ENCODE results near the gene NAB1.

NAB1 gene

GRCh38 chr2:190670182-190670946 is 21.5 kb downstream of the NAB1 start:
- Histone ChIP-seq H3K9me3 (ENCODE audit: severe bottlenecking) (no peaks in the 10 kb centered on the region), H3K4me3 (ENCODE audit: low read depth, low read length) (no peak overlapping the region), H3K36me3 (peaks cover 21% of the 10 kb centered on the region), H3K27ac (no peak overlapping the region), H3K27me3 (ENCODE audit: insufficient read depth, low read depth, severe bottlenecking) (no peaks in the 10 kb centered on the region)
- DNase-seq, result no peak
- TF ChIP-seq CTCF (IDR thresholded peaks at IDR 0.05; ENCODE audit: low read depth, low read length), result no peak

GRCh38 chr2:190674966-190675650 is 26.2 kb downstream of the NAB1 start:
- H3K27me3 ChIP-seq (ENCODE audit: insufficient read depth, low read depth, severe bottlenecking), result no peaks in the 10 kb centered on the region
- no peak for TF ChIP-seq CTCF (IDR thresholded peaks at IDR 0.05; ENCODE audit: low read depth, low read length)
- peaks cover 24% of the 10 kb centered on the region for H3K36me3 ChIP-seq
- no peak overlapping the region for H3K4me3 ChIP-seq (ENCODE audit: low read depth, low read length)
- no peak for DNase-seq
- no peak overlapping the region for H3K27ac ChIP-seq
- no peaks in the 10 kb centered on the region for H3K9me3 ChIP-seq (ENCODE audit: severe bottlenecking)

- H3K27me3 ChIP-seq (ENCODE audit: insufficient read depth, low read depth, severe bottlenecking), result no peaks in the 10 kb centered on the region
- no peak overlapping the region for H3K27ac ChIP-seq
- no peaks in the 10 kb centered on the region for H3K9me3 ChIP-seq (ENCODE audit: severe bottlenecking)
- DNase-seq, result no peak
- peaks cover 10% of the 10 kb centered on the region for H3K36me3 ChIP-seq
- TF ChIP-seq CTCF (IDR thresholded peaks at IDR 0.05; ENCODE audit: low read depth, low read length), result no peak
- H3K4me3 ChIP-seq (ENCODE audit: low read depth, low read length), result no peak overlapping the region
Measured at GRCh38 chr2:190677255-190677654, 28.4 kb downstream of the NAB1 start.

GRCh38 chr2:190678444-190679162 is 29.7 kb downstream of the NAB1 start:
- Histone ChIP-seq H3K9me3 (ENCODE audit: severe bottlenecking) (no peaks in the 10 kb centered on the region), H3K27me3 (ENCODE audit: insufficient read depth, low read depth, severe bottlenecking) (no peaks in the 10 kb centered on the region), H3K36me3 (peaks cover 10% of the 10 kb centered on the region), H3K27ac (no peak overlapping the region), H3K4me3 (ENCODE audit: low read depth, low read length) (no peak overlapping the region)
- DNase-seq, result no peak
- TF ChIP-seq CTCF (IDR thresholded peaks at IDR 0.05; ENCODE audit: low read depth, low read length), result no peak

DNA sequence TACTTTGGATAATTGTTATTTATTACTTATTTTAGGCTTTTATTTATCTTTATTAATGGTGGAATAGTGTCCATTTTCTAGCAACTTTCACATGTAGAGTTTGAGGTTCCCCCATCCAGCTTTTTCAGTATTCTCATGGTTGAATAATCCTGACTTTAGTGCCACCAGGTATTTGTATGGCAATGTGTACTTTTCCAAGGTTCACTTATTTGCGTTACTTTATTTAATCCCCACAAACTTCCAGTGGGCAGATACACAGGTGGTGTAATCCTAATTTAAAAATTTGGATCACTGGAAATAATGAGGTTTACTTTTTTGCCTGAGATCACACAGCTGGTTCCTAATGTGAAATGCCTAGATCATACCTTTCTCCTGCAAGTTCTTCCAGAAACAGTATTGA is 30.5 kb downstream of the NAB1 start:
- Histone ChIP-seq H3K4me3 (ENCODE audit: low read depth, low read length) (no peak overlapping the region), H3K27me3 (ENCODE audit: insufficient read depth, low read depth, severe bottlenecking) (no peaks in the 10 kb centered on the region), H3K36me3 (peaks cover 3% of the 10 kb centered on the region), H3K9me3 (ENCODE audit: severe bottlenecking) (no peaks in the 10 kb centered on the region), H3K27ac (no peak overlapping the region)
- DNase-seq, result no peak
- TF ChIP-seq CTCF (IDR thresholded peaks at IDR 0.05; ENCODE audit: low read depth, low read length), result no peak

Measured in WERI-Rb-1 (cell line).